K562 (cell line): ENCODE data around the gene SAMD3. TPM values are rescaled to one million over a fixed set of nuclear protein-coding genes. Genes with fewer than 3 reads are reported as not detected.

ENCODE experiments used
- ARID1B ChIP-seq: fragments of 450-650 bp; IDR thresholded peaks from 2 replicates; pipeline ENCODE4 v1.6.1; 2016; ENCODE audit warnings: antibody characterized with exemption, mild to moderate bottlenecking, inconsistent platforms
- CBFA2T2 ChIP-seq: fragments of 450-650 bp; conservative IDR thresholded peaks from 2 replicates; pipeline ENCODE4 v1.6.1; 2017; ENCODE audit warnings: mild to moderate bottlenecking
- CEBPG ChIP-seq, 3 experiments: fragments of 200-800 bp in 1 of 3; sonication (Bioruptor generic) in 1 of 3; sonication (generic) in 1 of 3; formaldehyde crosslinking in 1 of 3; IDR thresholded peaks in 2 of 3; conservative IDR thresholded peaks in 1 of 3; 2 replicates each; pipeline versions ENCODE4 v1.6.1 to v1.8.0; 2016 to 2022; ENCODE audit warnings: missing compliant biosample characterization in 2 of 3, missing genetic modification characterization in 2 of 3, mild to moderate bottlenecking in 1 of 3, missing genetic modification reagents in 1 of 3
- ELF1 ChIP-seq: fragments of 200-800 bp; sonication (Bioruptor generic); IDR thresholded peaks from 2 replicates; pipeline ENCODE4 v1.6.1; 2016; ENCODE audit warnings: missing genetic modification characterization, missing compliant biosample characterization
- FOXA1 ChIP-seq: fragments of 450-650 bp; IDR thresholded peaks from 2 replicates; pipeline ENCODE4 v1.6.1; 2016; ENCODE audit warnings: mild to moderate bottlenecking, borderline replicate concordance
- HDAC2 ChIP-seq: fragments of 450-650 bp; IDR thresholded peaks from 2 replicates; pipeline ENCODE4 v1.6.1; 2016; ENCODE audit warnings: mild to moderate bottlenecking
- HDAC8 ChIP-seq: fragments of 450-650 bp; IDR thresholded peaks from 2 replicates; pipeline ENCODE4 v1.6.1; 2016; ENCODE audit warnings: mild to moderate bottlenecking, missing genetic modification characterization, moderate library complexity, missing compliant biosample characterization
- HMG20A ChIP-seq: fragments of 450-650 bp; formaldehyde crosslinking; conservative IDR thresholded peaks from 2 replicates; pipeline ENCODE4 v1.4.0; 2020; ENCODE audit warnings: mild to moderate bottlenecking, mixed read lengths
- MEIS2 ChIP-seq: fragments of 450-650 bp; IDR thresholded peaks from 2 replicates; pipeline ENCODE4 v1.6.1; 2014; ENCODE audit warnings: mild to moderate bottlenecking; ENCODE audit not compliant: partially characterized antibody
- MYBL2 ChIP-seq, 2 experiments: fragments of 450-650 bp in 1 of 2; sonication (generic) in 1 of 2; formaldehyde crosslinking in 1 of 2; IDR thresholded peaks; 2 replicates each; pipeline versions ENCODE4 v1.6.1 to v1.8.1; 2017 to 2022; ENCODE audit warnings: borderline replicate concordance in 1 of 2, inconsistent platforms in 1 of 2, low read depth in 1 of 2, mild to moderate bottlenecking in 1 of 2, missing genetic modification reagents in 1 of 2, moderate library complexity in 1 of 2
- NCOA1 ChIP-seq: fragments of 450-650 bp; IDR thresholded peaks from 2 replicates; pipeline ENCODE4 v1.6.1; 2016; ENCODE audit warnings: low read depth
- RBM25 ChIP-seq: fragments of 200-400 bp; formaldehyde crosslinking; IDR thresholded peaks from 2 replicates; pipeline ENCODE4 v1.6.1; 2018; ENCODE audit warnings: low read length, low read depth, moderate library complexity; ENCODE audit not compliant: severe bottlenecking
- TBP ChIP-seq: optimal IDR thresholded peaks from 2 replicates; pipeline ENCODE3; 2011; ENCODE audit warnings: low read depth, low read length, improper control_type of control experiment
- TEAD4 ChIP-seq, 2 experiments: sonication (generic) in 1 of 2; formaldehyde crosslinking in 1 of 2; IDR thresholded peaks; 2 replicates each; pipeline versions ENCODE4 v1.6.1 to v1.8.0; 2012 to 2022; ENCODE audit warnings: borderline replicate concordance in 1 of 2, inconsistent platforms in 1 of 2, low read length in 1 of 2, mild to moderate bottlenecking in 1 of 2, missing genetic modification reagents in 1 of 2
- polyA plus RNA-seq, 8 experiments: library from polyadenylated mRNA; depleted of rRNA in 4 of 8; stranded (reverse) in 5 of 8; unstranded in 3 of 8; fragments of >200 nt; fragmentation: Nextera tagmentation in 2 of 8; fragmentation: Illumina TruSeq in 1 of 8; extraction: Ambion mirVana in 2 of 8; extraction: Trizol in 1 of 8; gene quantifications; 2 replicates each; pipeline versions ENCODE4 v1.2.1 to v1.2.3, GENCODE V29; 2011 to 2014; ENCODE audit warnings: inconsistent platforms in 1 of 8, missing spikeins in 1 of 8
- total RNA-seq, 7 experiments: library from RNA; depleted of rRNA in 6 of 7; stranded (reverse); fragments of >200 nt in 6 of 7; fragmentation: Illumina TruSeq in 2 of 7; extraction: Trizol in 2 of 7; gene quantifications; 2 replicates each; pipeline versions ENCODE4 v1.2.1 to v1.2.3, GENCODE V29; 2011 to 2021; ENCODE audit warnings: low replicate concordance in 1 of 7
- TF ChIP-seq, protein P1 (sequence below): fragments of 250-450 bp; sonication (Bioruptor Pico); IDR thresholded peaks from 2 replicates; pipeline ENCODE4 v1.8.0; 2022; ENCODE audit warnings: moderate library complexity, mild to moderate bottlenecking, inconsistent platforms
- TF ChIP-seq, protein P2 (sequence below): fragments of 250-450 bp; sonication (Bioruptor Pico); IDR thresholded peaks from 2 replicates; pipeline ENCODE4 v1.8.0; 2022; ENCODE audit warnings: inconsistent platforms
- TF ChIP-seq, protein P3 (sequence below): fragments of 450-650 bp; IDR thresholded peaks from 2 replicates; pipeline ENCODE4 v1.6.1; 2016
- TF ChIP-seq, protein P4 (sequence below): fragments of 250-450 bp; sonication (Bioruptor Pico); IDR thresholded peaks from 2 replicates; pipeline ENCODE4 v1.5.0; 2021; ENCODE audit warnings: mild to moderate bottlenecking, borderline replicate concordance

SAMD3 gene
- total and polyA plus RNA-seq, 9 of the 15 experiments (the other 6 are each of a cell fraction or from before 2014, with no cell fraction given) = 0.03 to 0.21 (median 0.18) TPM; not detected in 5

DNA sequence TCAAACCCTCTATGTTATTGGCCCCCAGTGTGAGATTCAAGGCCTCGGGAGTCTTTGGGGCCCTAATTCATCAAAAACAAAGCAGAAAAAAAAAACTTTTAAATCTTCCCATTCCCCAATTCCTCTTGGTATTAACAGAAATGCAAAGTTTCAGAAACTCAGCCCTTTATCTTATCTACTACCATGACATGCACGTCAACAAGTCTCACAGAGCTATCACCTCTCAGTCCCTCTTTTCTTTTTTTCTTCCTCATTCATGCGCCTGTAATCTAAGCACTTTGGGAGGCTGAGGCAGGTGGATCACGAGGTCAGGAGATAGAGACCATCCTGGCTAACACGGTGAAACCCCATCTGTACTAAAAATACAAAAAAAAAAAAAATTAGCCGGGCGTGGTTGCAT is 22.7 kb downstream of the SAMD3 start (continued):
- TF ChIP-seq, protein P1, sequence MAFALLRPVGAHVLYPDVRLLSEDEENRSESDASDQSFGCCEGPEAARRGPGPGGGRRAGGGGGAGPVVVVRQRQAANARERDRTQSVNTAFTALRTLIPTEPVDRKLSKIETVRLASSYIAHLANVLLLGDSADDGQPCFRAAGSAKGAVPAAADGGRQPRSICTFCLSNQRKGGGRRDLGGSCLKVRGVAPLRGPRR (CRISPR knock-in tag) = no peak
- TF ChIP-seq CBFA2T2 (no peak), FOXA1 (no peak), RBM25 (no peak), NCOA1 (no peak), ELF1 (tag) (no peak), HMG20A (CRISPR knock-in tag) (no peak), CEBPG (CRISPR knock-in tag; IDR thresholded peaks at IDR 0.05) (no peak), CEBPG (tag; conservative IDR thresholded peaks at IDR 0.05 in 1 of 2, IDR thresholded peaks at IDR 0.05 in 1 of 2) (no peak), MYBL2 (IDR thresholded peaks at IDR 0.05; ENCODE audit: low read depth) (no peak), MYBL2 (CRISPR knock-in tag; IDR thresholded peaks at IDR 0.05; ENCODE audit: borderline replicate concordance) (no peak), HDAC2 (no peak), HDAC8 (tag) (no peak), TBP (no peak), TEAD4 (IDR thresholded peaks at IDR 0.05; ENCODE audit: low read length) (no peak), TEAD4 (CRISPR knock-in tag; IDR thresholded peaks at IDR 0.05; ENCODE audit: borderline replicate concordance) (no peak), MEIS2 (peak; percentile 54), ARID1B (0 out of 2 replicates have a peak, but pooled peaks have one; percentile 24)
- TF ChIP-seq, protein P2, sequence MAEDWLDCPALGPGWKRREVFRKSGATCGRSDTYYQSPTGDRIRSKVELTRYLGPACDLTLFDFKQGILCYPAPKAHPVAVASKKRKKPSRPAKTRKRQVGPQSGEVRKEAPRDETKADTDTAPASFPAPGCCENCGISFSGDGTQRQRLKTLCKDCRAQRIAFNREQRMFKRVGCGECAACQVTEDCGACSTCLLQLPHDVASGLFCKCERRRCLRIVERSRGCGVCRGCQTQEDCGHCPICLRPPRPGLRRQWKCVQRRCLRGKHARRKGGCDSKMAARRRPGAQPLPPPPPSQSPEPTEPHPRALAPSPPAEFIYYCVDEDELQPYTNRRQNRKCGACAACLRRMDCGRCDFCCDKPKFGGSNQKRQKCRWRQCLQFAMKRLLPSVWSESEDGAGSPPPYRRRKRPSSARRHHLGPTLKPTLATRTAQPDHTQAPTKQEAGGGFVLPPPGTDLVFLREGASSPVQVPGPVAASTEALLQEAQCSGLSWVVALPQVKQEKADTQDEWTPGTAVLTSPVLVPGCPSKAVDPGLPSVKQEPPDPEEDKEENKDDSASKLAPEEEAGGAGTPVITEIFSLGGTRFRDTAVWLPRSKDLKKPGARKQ (CRISPR knock-in tag) = no peak
- TF ChIP-seq, protein P3, sequence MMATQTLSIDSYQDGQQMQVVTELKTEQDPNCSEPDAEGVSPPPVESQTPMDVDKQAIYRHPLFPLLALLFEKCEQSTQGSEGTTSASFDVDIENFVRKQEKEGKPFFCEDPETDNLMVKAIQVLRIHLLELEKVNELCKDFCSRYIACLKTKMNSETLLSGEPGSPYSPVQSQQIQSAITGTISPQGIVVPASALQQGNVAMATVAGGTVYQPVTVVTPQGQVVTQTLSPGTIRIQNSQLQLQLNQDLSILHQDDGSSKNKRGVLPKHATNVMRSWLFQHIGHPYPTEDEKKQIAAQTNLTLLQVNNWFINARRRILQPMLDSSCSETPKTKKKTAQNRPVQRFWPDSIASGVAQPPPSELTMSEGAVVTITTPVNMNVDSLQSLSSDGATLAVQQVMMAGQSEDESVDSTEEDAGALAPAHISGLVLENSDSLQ = peak; percentile 31; the same call in 1 of the 2 replicates
- TF ChIP-seq, protein P4, sequence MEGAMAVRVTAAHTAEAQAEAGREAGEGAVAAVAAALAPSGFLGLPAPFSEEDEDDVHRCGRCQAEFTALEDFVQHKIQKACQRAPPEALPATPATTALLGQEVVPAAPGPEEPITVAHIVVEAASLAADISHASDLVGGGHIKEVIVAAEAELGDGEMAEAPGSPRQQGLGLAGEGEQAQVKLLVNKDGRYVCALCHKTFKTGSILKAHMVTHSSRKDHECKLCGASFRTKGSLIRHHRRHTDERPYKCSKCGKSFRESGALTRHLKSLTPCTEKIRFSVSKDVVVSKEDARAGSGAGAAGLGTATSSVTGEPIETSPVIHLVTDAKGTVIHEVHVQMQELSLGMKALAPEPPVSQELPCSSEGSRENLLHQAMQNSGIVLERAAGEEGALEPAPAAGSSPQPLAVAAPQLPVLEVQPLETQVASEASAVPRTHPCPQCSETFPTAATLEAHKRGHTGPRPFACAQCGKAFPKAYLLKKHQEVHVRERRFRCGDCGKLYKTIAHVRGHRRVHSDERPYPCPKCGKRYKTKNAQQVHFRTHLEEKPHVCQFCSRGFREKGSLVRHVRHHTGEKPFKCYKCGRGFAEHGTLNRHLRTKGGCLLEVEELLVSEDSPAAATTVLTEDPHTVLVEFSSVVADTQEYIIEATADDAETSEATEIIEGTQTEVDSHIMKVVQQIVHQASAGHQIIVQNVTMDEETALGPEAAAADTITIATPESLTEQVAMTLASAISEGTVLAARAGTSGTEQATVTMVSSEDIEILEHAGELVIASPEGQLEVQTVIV (CRISPR knock-in tag) = no peak
